ENCODE data around the gene ZNF841.
A peak's percentile ranks its signal among the peaks of the same experiment; 100 is the strongest.

The ZNF841 gene

GRCh38 chr19:52095172-52096014 lies at the start of gene ZNF841:
ZNF841 (minus strand) TSS chr19:52095765; CDS start chr19:52084801, 10,964 bp downstream.
- DNase-seq (ENCODE audit: insufficient read length, low spot score) (peak; percentile 48), FAIRE-seq (no peak)
- TF ChIP-seq, protein P1, sequence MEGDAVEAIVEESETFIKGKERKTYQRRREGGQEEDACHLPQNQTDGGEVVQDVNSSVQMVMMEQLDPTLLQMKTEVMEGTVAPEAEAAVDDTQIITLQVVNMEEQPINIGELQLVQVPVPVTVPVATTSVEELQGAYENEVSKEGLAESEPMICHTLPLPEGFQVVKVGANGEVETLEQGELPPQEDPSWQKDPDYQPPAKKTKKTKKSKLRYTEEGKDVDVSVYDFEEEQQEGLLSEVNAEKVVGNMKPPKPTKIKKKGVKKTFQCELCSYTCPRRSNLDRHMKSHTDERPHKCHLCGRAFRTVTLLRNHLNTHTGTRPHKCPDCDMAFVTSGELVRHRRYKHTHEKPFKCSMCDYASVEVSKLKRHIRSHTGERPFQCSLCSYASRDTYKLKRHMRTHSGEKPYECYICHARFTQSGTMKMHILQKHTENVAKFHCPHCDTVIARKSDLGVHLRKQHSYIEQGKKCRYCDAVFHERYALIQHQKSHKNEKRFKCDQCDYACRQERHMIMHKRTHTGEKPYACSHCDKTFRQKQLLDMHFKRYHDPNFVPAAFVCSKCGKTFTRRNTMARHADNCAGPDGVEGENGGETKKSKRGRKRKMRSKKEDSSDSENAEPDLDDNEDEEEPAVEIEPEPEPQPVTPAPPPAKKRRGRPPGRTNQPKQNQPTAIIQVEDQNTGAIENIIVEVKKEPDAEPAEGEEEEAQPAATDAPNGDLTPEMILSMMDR (IDR thresholded peaks at IDR 0.05; ENCODE audit: insufficient read depth, missing control alignments), result no peak

GRCh38 chr19:52142001-52142595 lies 46.5 kb upstream of the ZNF841 start:
- TF ChIP-seq, protein P1 (IDR thresholded peaks at IDR 0.05; ENCODE audit: insufficient read depth, missing control alignments), result no peak
- no peak for DNase-seq (ENCODE audit: insufficient read length, low spot score)
- FAIRE-seq, result no peak

DNA sequence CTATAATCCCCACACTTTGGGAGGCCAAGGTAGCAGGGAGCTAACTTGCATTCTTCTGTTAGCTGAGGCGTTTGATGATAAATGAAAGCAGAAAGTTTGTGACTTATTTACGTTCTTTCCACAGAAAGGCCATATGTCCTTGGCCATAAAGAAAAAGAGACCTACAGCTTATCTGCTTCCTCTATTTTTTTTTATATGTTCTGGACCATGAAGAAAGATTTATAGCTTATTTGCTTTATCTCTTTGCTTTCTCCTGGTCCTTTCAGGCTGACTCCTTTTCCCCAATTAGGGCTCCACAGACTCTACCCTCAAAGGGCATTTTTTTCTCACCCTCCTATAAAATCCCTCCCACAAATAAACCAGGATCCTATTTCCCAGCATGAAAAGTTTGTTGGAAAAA lies 45.6 kb upstream of the ZNF841 start:
- TF ChIP-seq, protein P1 (IDR thresholded peaks at IDR 0.05; ENCODE audit: insufficient read depth, missing control alignments), result no peak
- FAIRE-seq, result no peak
- DNase-seq (ENCODE audit: insufficient read length, low spot score), result no peak

DNA sequence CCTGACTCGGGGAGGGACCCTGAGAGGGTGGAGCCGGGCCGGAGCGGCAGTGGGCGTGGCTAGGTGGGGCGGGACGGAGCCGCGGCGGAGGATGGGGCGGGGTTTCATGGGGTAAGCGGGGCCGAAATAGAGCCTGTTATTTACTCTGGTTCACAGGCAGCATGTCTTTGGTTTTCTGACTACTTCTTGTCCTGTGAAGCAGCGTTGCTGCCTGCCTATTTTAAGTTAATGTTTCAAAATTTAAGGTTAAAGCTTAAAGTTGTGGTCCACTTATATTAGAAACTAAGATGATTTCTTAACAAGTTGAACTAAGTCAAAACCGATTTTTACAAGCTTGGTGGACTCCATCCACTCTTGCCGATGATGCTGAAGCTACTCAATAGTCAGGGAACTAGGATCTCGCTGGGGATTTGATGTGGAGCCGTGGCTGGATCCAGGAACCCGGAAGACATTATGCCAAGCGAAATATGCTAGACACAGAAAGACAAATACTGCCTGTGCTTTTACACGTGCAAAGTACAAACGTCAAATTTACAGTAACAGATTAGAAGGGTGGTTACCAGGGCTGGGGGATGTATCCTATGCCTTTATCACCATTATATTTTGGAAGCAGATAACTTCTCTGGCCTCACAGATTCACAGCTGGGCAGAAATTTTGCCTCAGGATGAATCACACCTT lies 44.6 kb upstream of the ZNF841 start:
- DNase-seq (ENCODE audit: insufficient read length, low spot score) (no peak), FAIRE-seq (no peak)
- TF ChIP-seq, protein P1 (IDR thresholded peaks at IDR 0.05; ENCODE audit: insufficient read depth, missing control alignments), result no peak

- DNase-seq (ENCODE audit: insufficient read length, low spot score) (peak; percentile 70), FAIRE-seq (no peak)
- TF ChIP-seq, protein P1 (IDR thresholded peaks at IDR 0.05; ENCODE audit: insufficient read depth, missing control alignments), result peak; percentile 77
Measured at GRCh38 chr19:52139252-52140031, 43.9 kb upstream of the ZNF841 start, which contains the start of gene ZNF616. ZNF616 (minus strand) TSS chr19:52139938; CDS start chr19:52130512, 9,426 bp downstream.

GRCh38 chr19:52138983-52139251 lies 43.4 kb upstream of the ZNF841 start:
- TF ChIP-seq, protein P1 (IDR thresholded peaks at IDR 0.05; ENCODE audit: insufficient read depth, missing control alignments), result no peak
- FAIRE-seq (no peak), DNase-seq (ENCODE audit: insufficient read length, low spot score) (no peak)
